DMS 273 treated with DMSO at 0.1 percent for 48 hours (cell line): ENCODE data around the gene ISOC2.

Experiments used
- DNase-seq: peaks from one replicate; lab custom pipeline; 2025; lab: John Stamatoyannopoulos, UW

ISOC2 gene

GRCh38 chr19:55489711-55490477, 28.5 kb upstream of the ISOC2 start:
- no peak for DNase-seq

- no peak for DNase-seq
Measured at GRCh38 chr19:55488986-55489710, 27.7 kb upstream of the ISOC2 start.

- no peak for DNase-seq
Measured at GRCh38 chr19:55487924-55488687, 26.7 kb upstream of the ISOC2 start, which contains the start of gene SSC5D. SSC5D (plus strand) TSS chr19:55488436; CDS start chr19:55488590, 154 bp downstream.

GRCh38 chr19:55486971-55487923, 25.8 kb upstream of the ISOC2 start:
- peak; percentile 68 for DNase-seq

- DNase-seq, result no peak
Measured at GRCh38 chr19:55486043-55486970, 24.9 kb upstream of the ISOC2 start.

GRCh38 chr19:55485439-55486011, 24.1 kb upstream of the ISOC2 start:
- DNase-seq, result no peak

- DNase-seq, result no peak
Measured at GRCh38 chr19:55484593-55485438, 23.4 kb upstream of the ISOC2 start, which contains the start of gene NAT14. NAT14 (plus strand) TSS chr19:55485188; CDS start chr19:55485709, 521 bp downstream.

- no peak for DNase-seq
Measured at GRCh38 chr19:55483706-55484592, 22.5 kb upstream of the ISOC2 start.

- DNase-seq, result no peak
Measured at GRCh38 chr19:55482967-55483705, 21.7 kb upstream of the ISOC2 start.

- no peak for DNase-seq
Measured at GRCh38 chr19:55482156-55482961, 20.9 kb upstream of the ISOC2 start.

- DNase-seq, result no peak
Measured at GRCh38 chr19:55481794-55482155, 20.3 kb upstream of the ISOC2 start.

- no peak for DNase-seq
Measured at GRCh38 chr19:55481148-55481793, 19.8 kb upstream of the ISOC2 start.

- no peak for DNase-seq
Measured at GRCh38 chr19:55479451-55480230, 18.2 kb upstream of the ISOC2 start.

- DNase-seq, result no peak
Measured at GRCh38 chr19:55479045-55479444, 17.6 kb upstream of the ISOC2 start.

- no peak for DNase-seq
Measured at GRCh38 chr19:55478364-55478763, 16.9 kb upstream of the ISOC2 start.
